Measurements from ENCODE around the gene CKAP5. TPM values are rescaled to one million over a fixed set of nuclear protein-coding genes. Genes with fewer than 3 reads are reported as not detected.
"Not testable (repeated sequence)": the region's sequence is repeated elsewhere in the genome, so short reads cannot be mapped to it uniquely, and the experiment has no call there.

Gene CKAP5
- total RNA-seq, 1 experiment from 2014 or later: 45.8 TPM

GRCh38 chr11:46826310-46827044 lies 19.6 kb downstream of the CKAP5 start:
- in situ Hi-C loops (cut with HindIII; ENCODE audit: low pct_unique_long_range_greater_than_20kb, low sequenced_read_pairs): no loop called here
- DNase-seq (ENCODE audit: low read depth, low spot score): peak; percentile 79

- in situ Hi-C loops (cut with HindIII; ENCODE audit: low pct_unique_long_range_greater_than_20kb, low sequenced_read_pairs): no loop called here
- peak; percentile 72 for DNase-seq (ENCODE audit: low read depth, low spot score)
These were observed 37.2 kb downstream of the CKAP5 start for GRCh38 chr11:46808799-46809431.

- no peak for DNase-seq (ENCODE audit: low read depth, low spot score)
- in situ Hi-C loops (cut with HindIII; ENCODE audit: low pct_unique_long_range_greater_than_20kb, low sequenced_read_pairs): no loop called here
These were observed 44.2 kb downstream of the CKAP5 start for GRCh38 chr11:46801694-46802470.

- in situ Hi-C loops (cut with HindIII; ENCODE audit: low pct_unique_long_range_greater_than_20kb, low sequenced_read_pairs): no loop called here
- no peak for DNase-seq (ENCODE audit: low read depth, low spot score)
These were observed 45.9 kb downstream of the CKAP5 start for GRCh38 chr11:46800177-46800576.

GRCh38 chr11:46799725-46800124 lies 46.4 kb downstream of the CKAP5 start:
- DNase-seq (ENCODE audit: low read depth, low spot score); in situ Hi-C loops (cut with HindIII; ENCODE audit: low pct_unique_long_range_greater_than_20kb, low sequenced_read_pairs): not testable (repeated sequence)

GRCh38 chr11:46778416-46778815 lies 67.7 kb downstream of the CKAP5 start:
- in situ Hi-C loops (cut with HindIII; ENCODE audit: low pct_unique_long_range_greater_than_20kb, low sequenced_read_pairs): no loop called here
- no peak for DNase-seq (ENCODE audit: low read depth, low spot score)

- in situ Hi-C loops (cut with HindIII; ENCODE audit: low pct_unique_long_range_greater_than_20kb, low sequenced_read_pairs): no loop called here
- DNase-seq (ENCODE audit: low read depth, low spot score): no peak
These were observed 69.2 kb downstream of the CKAP5 start for GRCh38 chr11:46776878-46777277.

- no peak for DNase-seq (ENCODE audit: low read depth, low spot score)
- in situ Hi-C loops (cut with HindIII; ENCODE audit: low pct_unique_long_range_greater_than_20kb, low sequenced_read_pairs): no loop called here
These were observed 76.4 kb downstream of the CKAP5 start for GRCh38 chr11:46769636-46770221.

- in situ Hi-C loops (cut with HindIII; ENCODE audit: low pct_unique_long_range_greater_than_20kb, low sequenced_read_pairs): no loop called here
- no peak for DNase-seq (ENCODE audit: low read depth, low spot score)
These were observed 79.4 kb downstream of the CKAP5 start for GRCh38 chr11:46766656-46767055.

GRCh38 chr11:46762248-46762647 lies 83.8 kb downstream of the CKAP5 start:
- no peak for DNase-seq (ENCODE audit: low read depth, low spot score)
- in situ Hi-C loops (cut with HindIII; ENCODE audit: low pct_unique_long_range_greater_than_20kb, low sequenced_read_pairs): no loop called here

GRCh38 chr11:46761807-46762206 lies 84.3 kb downstream of the CKAP5 start:
- in situ Hi-C loops (cut with HindIII; ENCODE audit: low pct_unique_long_range_greater_than_20kb, low sequenced_read_pairs): no loop called here
- no peak for DNase-seq (ENCODE audit: low read depth, low spot score)

- DNase-seq (ENCODE audit: low read depth, low spot score): no peak
- in situ Hi-C loops (cut with HindIII; ENCODE audit: low pct_unique_long_range_greater_than_20kb, low sequenced_read_pairs): no loop called here
These were observed 85.5 kb downstream of the CKAP5 start for GRCh38 chr11:46760429-46761128.

GRCh38 chr11:46759196-46759595 lies 86.9 kb downstream of the CKAP5 start:
- in situ Hi-C loops (cut with HindIII; ENCODE audit: low pct_unique_long_range_greater_than_20kb, low sequenced_read_pairs): no loop called here
- DNase-seq (ENCODE audit: low read depth, low spot score): no peak

- in situ Hi-C loops (cut with HindIII; ENCODE audit: low pct_unique_long_range_greater_than_20kb, low sequenced_read_pairs): no loop called here
- DNase-seq (ENCODE audit: low read depth, low spot score): no peak
These were observed 90.1 kb downstream of the CKAP5 start for GRCh38 chr11:46755962-46756361.

- DNase-seq (ENCODE audit: low read depth, low spot score): no peak
- in situ Hi-C loops (cut with HindIII; ENCODE audit: low pct_unique_long_range_greater_than_20kb, low sequenced_read_pairs): no loop called here
These were observed 98.9 kb downstream of the CKAP5 start for GRCh38 chr11:46747150-46747549.

- in situ Hi-C loops (cut with HindIII; ENCODE audit: low pct_unique_long_range_greater_than_20kb, low sequenced_read_pairs): no loop called here
- no peak for DNase-seq (ENCODE audit: low read depth, low spot score)
These were observed 100.1 kb downstream of the CKAP5 start for GRCh38 chr11:46745995-46746394.

GRCh38 chr11:46745328-46745727 lies 100.8 kb downstream of the CKAP5 start:
- DNase-seq (ENCODE audit: low read depth, low spot score): no peak
- in situ Hi-C loops (cut with HindIII; ENCODE audit: low pct_unique_long_range_greater_than_20kb, low sequenced_read_pairs): no loop called here
